HG03520 (cell line): ENCODE data around the gene POLR2E.

Experiments used
- ATAC-seq: cut with Tn5 transposase; IDR thresholded peaks from one replicate; pipeline ENCODE4 v1.9.1; 2021; ENCODE audit warnings: mild to moderate bottlenecking, moderate library complexity; ENCODE audit not compliant: unreplicated experiment

POLR2E gene

GRCh38 chr19:1098177-1099051 is 3.2 kb upstream of the POLR2E start:
- no peak for ATAC-seq

DNA sequence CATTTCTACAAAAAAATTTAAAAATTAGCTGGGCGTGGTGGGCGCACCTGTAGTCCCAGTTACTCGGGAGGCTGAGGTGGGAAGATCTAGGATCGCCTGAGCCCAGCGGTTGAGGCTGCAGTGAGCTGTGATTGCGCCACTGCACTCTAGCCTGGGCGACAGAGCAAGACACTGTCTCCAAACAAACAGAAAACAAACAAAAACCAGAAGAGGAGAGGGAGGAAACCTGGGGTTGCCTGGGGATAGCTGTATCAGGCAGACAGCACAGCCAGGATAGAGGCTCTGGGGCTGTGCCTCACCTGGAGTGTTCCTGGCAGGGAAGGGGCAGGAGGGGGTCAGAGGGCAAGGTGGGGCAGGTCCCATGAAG is 2.6 kb upstream of the POLR2E start:
- ATAC-seq = no peak

DNA sequence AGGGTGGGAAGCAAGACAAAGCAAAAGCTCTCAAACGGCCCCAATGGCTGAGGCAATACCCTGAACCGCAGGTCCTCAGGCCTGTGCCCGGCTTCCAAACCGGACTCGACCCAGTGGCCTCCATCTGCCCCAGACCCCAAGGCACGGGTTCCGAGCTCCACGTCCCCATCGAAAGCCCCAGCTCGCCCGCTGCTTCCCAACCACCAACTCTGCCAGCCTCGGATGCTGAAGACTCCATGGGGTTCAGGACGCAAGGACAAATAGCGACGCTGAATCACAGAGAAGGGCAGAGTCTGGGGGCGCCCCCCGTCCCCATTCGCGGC is 559 bp downstream of the POLR2E start:
- ATAC-seq = no peak

GRCh38 chr19:1093811-1094553 is 1.2 kb downstream of the POLR2E start:
- ATAC-seq = no peak

GRCh38 chr19:1093330-1093729 is 1.8 kb downstream of the POLR2E start:
- ATAC-seq = no peak

- ATAC-seq = no peak
Observed at GRCh38 chr19:1091544-1092175, 3.5 kb downstream of the POLR2E start.

DNA sequence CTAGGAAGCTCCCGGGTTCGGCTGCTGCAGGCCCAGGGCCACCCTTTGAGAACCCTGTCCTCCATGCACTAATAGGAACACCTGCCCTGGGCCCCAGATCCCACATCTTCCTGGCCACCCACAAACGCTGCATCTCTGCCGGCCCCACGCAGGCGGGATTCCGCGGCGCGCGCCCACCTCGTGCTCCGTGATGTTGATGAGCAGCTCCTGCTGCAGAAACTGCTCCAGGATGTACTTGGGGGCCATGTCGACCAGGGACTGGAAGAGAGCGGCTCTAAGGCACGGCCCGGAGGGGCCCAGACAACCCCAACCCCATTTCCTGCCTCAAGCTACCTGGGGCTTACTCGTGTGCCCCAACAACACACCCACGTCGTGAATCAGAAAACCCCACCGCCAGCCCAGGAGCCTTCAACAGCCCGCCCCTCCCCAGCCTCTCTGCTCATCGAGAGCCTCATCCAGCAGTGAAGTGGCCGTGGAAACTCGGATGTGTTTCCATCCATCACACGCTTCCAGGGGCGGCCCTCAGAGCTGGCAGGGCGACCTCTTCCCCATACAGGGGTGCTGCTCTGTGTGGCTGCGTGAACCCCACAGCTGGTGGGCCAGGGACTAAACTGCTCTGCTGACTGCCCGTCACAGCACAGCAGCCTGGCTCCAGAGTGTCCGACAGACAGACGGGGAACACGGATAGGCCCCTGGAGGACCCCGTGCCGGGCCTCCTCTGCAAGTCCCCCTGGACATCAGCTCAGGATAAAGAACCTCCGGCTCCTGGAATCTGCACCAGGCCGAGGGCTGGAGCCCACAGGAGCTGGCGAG is 4.2 kb downstream of the POLR2E start:
- ATAC-seq = no peak

DNA sequence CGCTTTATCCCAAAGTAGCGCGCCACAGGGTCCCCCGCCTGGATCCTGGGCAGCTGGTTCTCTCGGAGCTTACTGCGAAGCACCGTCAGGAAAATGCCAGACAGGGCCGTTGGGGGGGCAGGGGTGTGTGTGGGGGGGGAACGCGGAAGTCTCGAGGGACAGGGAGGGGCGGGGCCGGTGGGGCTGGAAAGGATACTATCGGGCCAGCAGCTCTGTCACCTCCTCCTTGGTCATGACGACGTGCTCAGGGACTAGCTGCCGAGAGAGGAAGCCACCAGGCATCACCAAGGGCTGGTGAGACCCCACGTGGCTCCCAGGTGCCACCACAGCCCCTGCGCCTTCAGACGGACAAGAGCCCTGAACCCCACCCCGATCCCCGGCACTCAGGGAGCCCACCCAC is 5.3 kb downstream of the POLR2E start:
- no peak for ATAC-seq

- no peak for ATAC-seq
Observed at GRCh38 chr19:1089126-1089771, 5.9 kb downstream of the POLR2E start.

GRCh38 chr19:1088416-1089010 is 6.7 kb downstream of the POLR2E start:
- ATAC-seq = no peak

DNA sequence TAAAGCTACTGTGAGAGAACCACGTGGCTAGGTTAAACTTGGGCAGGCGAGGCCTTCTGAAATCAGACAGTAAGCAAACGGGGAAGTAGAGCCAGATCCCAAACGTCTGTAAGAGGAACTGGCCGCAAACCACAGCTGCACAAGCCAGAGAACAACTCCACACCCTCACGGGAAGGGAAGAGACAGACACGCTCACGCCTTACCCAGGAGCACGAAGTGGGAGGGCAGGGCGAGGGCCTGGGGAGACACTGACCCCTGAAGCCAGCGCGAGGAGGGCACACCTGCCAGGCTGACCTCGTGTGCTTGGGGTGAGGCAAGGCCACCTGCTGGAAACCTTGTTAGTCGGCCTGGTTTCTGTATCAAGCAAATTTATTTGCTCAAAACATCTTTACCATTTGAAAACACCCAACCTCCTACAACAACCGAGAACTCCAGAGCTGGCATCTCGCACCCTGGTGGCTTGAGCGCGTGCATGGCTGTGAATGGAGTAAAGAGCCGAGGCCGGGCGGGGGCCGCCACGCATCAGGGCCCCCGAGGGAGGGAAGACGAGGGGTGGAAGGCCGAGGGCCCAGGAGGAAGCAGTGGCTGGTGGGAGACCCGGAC is 7.3 kb downstream of the POLR2E start:
- no peak for ATAC-seq

DNA sequence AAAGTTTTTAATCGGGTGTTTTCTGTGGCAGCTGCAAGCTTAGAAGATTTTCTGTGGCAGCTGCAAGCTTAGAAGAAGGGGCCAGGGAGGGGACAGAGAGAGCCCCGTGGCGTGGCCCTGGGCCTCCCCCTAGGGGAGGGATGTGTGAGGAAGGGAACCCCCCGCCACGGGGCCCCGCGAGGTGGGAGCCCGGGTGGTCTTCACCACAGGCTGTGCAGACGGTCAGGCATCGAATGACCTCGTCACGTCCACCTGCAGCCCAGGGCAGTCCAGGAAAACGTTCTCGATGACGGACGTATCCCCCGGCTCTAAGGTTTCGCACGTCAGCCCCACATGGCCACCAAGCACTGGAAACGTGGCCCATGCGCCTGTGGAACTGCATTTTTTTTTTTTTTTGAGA is 8.6 kb downstream of the POLR2E start:
- ATAC-seq = no peak

DNA sequence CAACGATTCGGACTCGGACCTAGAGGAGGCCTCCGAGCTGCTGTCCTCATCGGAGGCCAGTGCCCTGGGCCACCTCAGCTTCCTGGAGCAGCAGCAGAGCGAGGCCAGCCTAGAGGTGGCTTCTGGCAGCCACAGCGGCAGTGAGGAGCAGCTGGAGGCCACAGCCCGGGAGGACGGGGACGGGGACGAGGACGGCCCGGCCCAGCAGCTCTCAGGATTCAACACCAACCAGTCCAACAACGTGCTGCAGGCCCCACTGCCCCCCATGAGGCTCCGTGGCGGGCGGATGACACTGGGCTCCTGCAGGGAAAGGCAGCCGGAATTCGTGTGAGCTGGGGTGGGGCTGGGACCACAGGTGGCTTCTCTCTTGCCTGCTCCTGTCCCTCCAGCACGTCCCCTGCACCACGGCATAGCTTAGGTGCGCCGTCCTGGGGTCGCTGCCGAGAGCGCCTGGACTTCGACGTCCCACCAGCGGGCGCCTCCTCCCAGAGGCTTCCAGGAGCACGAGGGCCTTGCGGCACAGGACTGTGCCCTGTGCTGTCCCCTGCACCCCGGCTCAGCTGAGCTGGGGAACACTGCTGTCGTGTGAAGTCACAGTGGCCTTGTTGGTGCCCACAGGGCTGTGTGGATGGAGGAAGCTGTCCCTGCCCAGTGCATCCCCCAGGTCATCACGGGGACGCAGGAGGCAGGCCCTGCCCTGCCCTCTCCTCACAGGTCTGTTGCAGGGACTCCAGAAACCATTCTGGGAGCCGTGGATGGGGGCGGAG is 9.3 kb downstream of the POLR2E start:
- no peak for ATAC-seq

- no peak for ATAC-seq
Observed at GRCh38 chr19:1085053-1085658, 10.0 kb downstream of the POLR2E start.

GRCh38 chr19:1084024-1084868 is 10.9 kb downstream of the POLR2E start:
- ATAC-seq = no peak

- no peak for ATAC-seq
Observed at GRCh38 chr19:1082928-1083816, 12.0 kb downstream of the POLR2E start.
